Neural cell (in vitro differentiated cells): ENCODE measurements around the gene PCDHGB6. TPM values are rescaled to one million over a fixed set of nuclear protein-coding genes. Genes with fewer than 3 reads are reported as not detected.
A peak's percentile ranks its signal among the peaks of the same experiment; 100 is the strongest.
"Not testable (repeated sequence)": the region's sequence is repeated elsewhere in the genome, so short reads cannot be mapped to it uniquely, and the experiment has no call there.

ENCODE experiments used
- H2AFZ ChIP-seq: fragments of 200-600, 300-800 bp; sonication (generic), shearing (Covaris generic); 2 replicates; pipeline ENCODE4 v1.6.0; 2014; ENCODE audit warnings: low read depth, mild to moderate bottlenecking, antibody characterized with exemption, low read length, moderate library complexity
- H3F3A ChIP-seq: fragments of 200-600 bp; shearing (Covaris generic); 2 replicates; pipeline ENCODE4 v1.6.1; 2016; ENCODE audit warnings: mild to moderate bottlenecking, moderate library complexity, mixed read lengths, antibody characterized with exemption, low read length; ENCODE audit not compliant: insufficient read depth, poor library complexity, severe bottlenecking
- H3K27ac ChIP-seq: fragments of 200-600, 300-800 bp; sonication (generic), shearing (Covaris generic); 2 replicates; pipeline ENCODE4 v1.5.1; 2014; ENCODE audit warnings: mild to moderate bottlenecking, low read length, moderate library complexity
- H3K27me3 ChIP-seq: fragments of 300-800, 200-600 bp; sonication (generic), shearing (Covaris generic); 2 replicates; pipeline ENCODE4 v1.6.0; 2014; ENCODE audit warnings: mild to moderate bottlenecking, low read depth, low read length, moderate library complexity; ENCODE audit not compliant: insufficient read depth
- H3K36me3 ChIP-seq: fragments of 300-800, 200-600 bp; sonication (generic), shearing (Covaris generic); 2 replicates; pipeline ENCODE4 v1.5.1; 2014; ENCODE audit warnings: mild to moderate bottlenecking, antibody characterized with exemption, low read length, moderate library complexity; ENCODE audit not compliant: insufficient read depth
- H3K4me2 ChIP-seq: fragments of 300-800, 200-600 bp; sonication (generic), shearing (Covaris generic); 2 replicates; pipeline ENCODE4 v1.6.0; 2014; ENCODE audit warnings: mild to moderate bottlenecking, low read length
- H3K4me3 ChIP-seq: fragments of 300-800, 200-600 bp; sonication (generic), shearing (Covaris generic); 2 replicates; pipeline ENCODE4 v1.5.1; 2014; ENCODE audit warnings: mild to moderate bottlenecking, low read length, moderate library complexity
- H3K79me2 ChIP-seq: fragments of 200-600 bp; shearing (Covaris generic); replicated peaks from 2 replicates; pipeline ENCODE4 v1.6.0; 2014; ENCODE audit warnings: mild to moderate bottlenecking, low read length, moderate library complexity; ENCODE audit not compliant: insufficient read depth
- H3K9ac ChIP-seq: fragments of 300-800, 200-600 bp; sonication (generic), shearing (Covaris generic); 2 replicates; pipeline ENCODE4 v1.6.1; 2016; ENCODE audit warnings: mild to moderate bottlenecking, low read length, mixed read lengths
- H3K9me2 ChIP-seq: fragments of 200-600 bp; shearing (Covaris generic); 2 replicates; pipeline ENCODE4 v1.6.1; 2016; ENCODE audit warnings: mild to moderate bottlenecking, low read length, mixed read lengths; ENCODE audit not compliant: insufficient read depth
- H3K9me3 ChIP-seq: fragments of 200-600, 300-800 bp; sonication (generic), shearing (Covaris generic); 2 replicates; pipeline ENCODE4 v1.6.1; 2016; ENCODE audit warnings: mild to moderate bottlenecking, mixed run types, low read length, moderate library complexity, mixed read lengths
- H4K20me1 ChIP-seq: fragments of 200-600 bp; shearing (Covaris generic); 2 replicates; pipeline ENCODE4 v1.6.1; 2016; ENCODE audit warnings: mild to moderate bottlenecking, mixed run types; ENCODE audit not compliant: insufficient read depth
- EP300 ChIP-seq: fragments of 450-650 bp; conservative IDR thresholded peaks from 2 replicates; pipeline ENCODE4 v1.6.1; 2014; ENCODE audit warnings: antibody characterized with exemption, mild to moderate bottlenecking, moderate library complexity; ENCODE audit not compliant: poor library complexity, severe bottlenecking
- EZH2 ChIP-seq: fragments of 200-600, 300-800 bp; shearing (Covaris generic), sonication (generic); IDR thresholded peaks from 2 replicates; pipeline ENCODE4 v1.6.1; 2014; ENCODE audit warnings: antibody characterized with exemption, low read length, borderline replicate concordance, mild to moderate bottlenecking; ENCODE audit not compliant: insufficient read depth, poor library complexity, severe bottlenecking
- MXI1 ChIP-seq: fragments of 450-650 bp; conservative IDR thresholded peaks from 2 replicates; pipeline ENCODE4 v1.6.1; 2014; ENCODE audit warnings: antibody characterized with exemption, mild to moderate bottlenecking; ENCODE audit not compliant: poor library complexity, severe bottlenecking
- POLR2AphosphoS5 ChIP-seq: IDR thresholded peaks from 2 replicates; pipeline ENCODE4 v1.6.1; 2012
- RAD21 ChIP-seq: fragments of 450-650 bp; conservative IDR thresholded peaks from 2 replicates; pipeline ENCODE4 v1.6.1; 2014; ENCODE audit warnings: antibody characterized with exemption, mild to moderate bottlenecking, moderate library complexity
- SMC3 ChIP-seq: fragments of 450-650 bp; conservative IDR thresholded peaks from 2 replicates; pipeline ENCODE4 v1.6.1; 2014; ENCODE audit warnings: antibody characterized with exemption, mild to moderate bottlenecking, moderate library complexity; ENCODE audit not compliant: poor library complexity
- TAF1 ChIP-seq: IDR thresholded peaks from 2 replicates; pipeline ENCODE4 v1.6.1; 2012; ENCODE audit warnings: low read depth
- polyA plus RNA-seq: library from polyadenylated mRNA; depleted of rRNA; stranded (reverse); fragments of >200 nt; gene quantifications from 2 replicates; pipeline ENCODE4 v1.2.3, GENCODE V29; 2014
- TF ChIP-seq, protein P1 (sequence below): IDR thresholded peaks from 2 replicates; pipeline ENCODE4 v1.6.1; 2012; ENCODE audit warnings: borderline replicate concordance
- TF ChIP-seq, protein P2 (sequence below): fragments of 450-650 bp; IDR thresholded peaks from 2 replicates; pipeline ENCODE4 v1.5.1; 2014; ENCODE audit warnings: antibody characterized with exemption, mild to moderate bottlenecking, moderate library complexity; ENCODE audit not compliant: poor library complexity, severe bottlenecking

Gene PCDHGB6
- polyA plus RNA-seq, 1 donor from 2014 or later = 29.2 TPM

DNA sequence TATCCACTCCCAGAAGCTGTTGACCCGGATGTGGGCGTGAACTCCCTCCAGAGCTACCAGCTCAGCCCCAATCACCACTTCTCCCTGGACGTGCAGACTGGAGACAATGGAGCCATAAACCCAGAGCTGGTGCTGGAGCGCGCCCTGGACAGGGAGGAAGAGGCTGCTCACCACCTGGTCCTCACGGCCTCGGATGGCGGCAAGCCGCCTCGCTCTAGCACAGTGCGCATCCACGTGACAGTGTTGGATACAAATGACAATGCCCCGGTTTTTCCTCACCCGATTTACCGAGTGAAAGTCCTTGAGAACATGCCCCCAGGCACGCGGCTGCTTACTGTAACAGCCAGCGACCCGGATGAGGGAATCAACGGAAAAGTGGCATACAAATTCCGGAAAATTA lies 14.6 kb upstream of the PCDHGB6 start:
- H3K4me2 ChIP-seq = no peak overlapping the region
- H3K27me3 ChIP-seq = no peaks in the 10 kb centered on the region
- H3K4me3 ChIP-seq = peak overlapping the region; percentile 10
- H3K9me2 ChIP-seq = no peaks in the 10 kb centered on the region
- no peak overlapping the region for H2AFZ ChIP-seq
- no peaks in the 10 kb centered on the region for H3K79me2 ChIP-seq
- H3K36me3 ChIP-seq = no peaks in the 10 kb centered on the region
- no peaks in the 10 kb centered on the region for H4K20me1 ChIP-seq
- H3K9me3 ChIP-seq = peaks cover 49% of the 10 kb centered on the region
- TF ChIP-seq, protein P1, sequence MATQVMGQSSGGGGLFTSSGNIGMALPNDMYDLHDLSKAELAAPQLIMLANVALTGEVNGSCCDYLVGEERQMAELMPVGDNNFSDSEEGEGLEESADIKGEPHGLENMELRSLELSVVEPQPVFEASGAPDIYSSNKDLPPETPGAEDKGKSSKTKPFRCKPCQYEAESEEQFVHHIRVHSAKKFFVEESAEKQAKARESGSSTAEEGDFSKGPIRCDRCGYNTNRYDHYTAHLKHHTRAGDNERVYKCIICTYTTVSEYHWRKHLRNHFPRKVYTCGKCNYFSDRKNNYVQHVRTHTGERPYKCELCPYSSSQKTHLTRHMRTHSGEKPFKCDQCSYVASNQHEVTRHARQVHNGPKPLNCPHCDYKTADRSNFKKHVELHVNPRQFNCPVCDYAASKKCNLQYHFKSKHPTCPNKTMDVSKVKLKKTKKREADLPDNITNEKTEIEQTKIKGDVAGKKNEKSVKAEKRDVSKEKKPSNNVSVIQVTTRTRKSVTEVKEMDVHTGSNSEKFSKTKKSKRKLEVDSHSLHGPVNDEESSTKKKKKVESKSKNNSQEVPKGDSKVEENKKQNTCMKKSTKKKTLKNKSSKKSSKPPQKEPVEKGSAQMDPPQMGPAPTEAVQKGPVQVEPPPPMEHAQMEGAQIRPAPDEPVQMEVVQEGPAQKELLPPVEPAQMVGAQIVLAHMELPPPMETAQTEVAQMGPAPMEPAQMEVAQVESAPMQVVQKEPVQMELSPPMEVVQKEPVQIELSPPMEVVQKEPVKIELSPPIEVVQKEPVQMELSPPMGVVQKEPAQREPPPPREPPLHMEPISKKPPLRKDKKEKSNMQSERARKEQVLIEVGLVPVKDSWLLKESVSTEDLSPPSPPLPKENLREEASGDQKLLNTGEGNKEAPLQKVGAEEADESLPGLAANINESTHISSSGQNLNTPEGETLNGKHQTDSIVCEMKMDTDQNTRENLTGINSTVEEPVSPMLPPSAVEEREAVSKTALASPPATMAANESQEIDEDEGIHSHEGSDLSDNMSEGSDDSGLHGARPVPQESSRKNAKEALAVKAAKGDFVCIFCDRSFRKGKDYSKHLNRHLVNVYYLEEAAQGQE = no peak
- TF ChIP-seq EP300 (no peak), SMC3 (no peak), EZH2 (no peak), POLR2AphosphoS5 (no peak), TAF1 (no peak), MXI1 (no peak), RAD21 (no peak)
- TF ChIP-seq, protein P2, sequence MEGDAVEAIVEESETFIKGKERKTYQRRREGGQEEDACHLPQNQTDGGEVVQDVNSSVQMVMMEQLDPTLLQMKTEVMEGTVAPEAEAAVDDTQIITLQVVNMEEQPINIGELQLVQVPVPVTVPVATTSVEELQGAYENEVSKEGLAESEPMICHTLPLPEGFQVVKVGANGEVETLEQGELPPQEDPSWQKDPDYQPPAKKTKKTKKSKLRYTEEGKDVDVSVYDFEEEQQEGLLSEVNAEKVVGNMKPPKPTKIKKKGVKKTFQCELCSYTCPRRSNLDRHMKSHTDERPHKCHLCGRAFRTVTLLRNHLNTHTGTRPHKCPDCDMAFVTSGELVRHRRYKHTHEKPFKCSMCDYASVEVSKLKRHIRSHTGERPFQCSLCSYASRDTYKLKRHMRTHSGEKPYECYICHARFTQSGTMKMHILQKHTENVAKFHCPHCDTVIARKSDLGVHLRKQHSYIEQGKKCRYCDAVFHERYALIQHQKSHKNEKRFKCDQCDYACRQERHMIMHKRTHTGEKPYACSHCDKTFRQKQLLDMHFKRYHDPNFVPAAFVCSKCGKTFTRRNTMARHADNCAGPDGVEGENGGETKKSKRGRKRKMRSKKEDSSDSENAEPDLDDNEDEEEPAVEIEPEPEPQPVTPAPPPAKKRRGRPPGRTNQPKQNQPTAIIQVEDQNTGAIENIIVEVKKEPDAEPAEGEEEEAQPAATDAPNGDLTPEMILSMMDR = no peak
- no peaks in the 10 kb centered on the region for H3F3A ChIP-seq
- H3K27ac ChIP-seq = no peak overlapping the region
- H3K9ac ChIP-seq = no peak overlapping the region

DNA sequence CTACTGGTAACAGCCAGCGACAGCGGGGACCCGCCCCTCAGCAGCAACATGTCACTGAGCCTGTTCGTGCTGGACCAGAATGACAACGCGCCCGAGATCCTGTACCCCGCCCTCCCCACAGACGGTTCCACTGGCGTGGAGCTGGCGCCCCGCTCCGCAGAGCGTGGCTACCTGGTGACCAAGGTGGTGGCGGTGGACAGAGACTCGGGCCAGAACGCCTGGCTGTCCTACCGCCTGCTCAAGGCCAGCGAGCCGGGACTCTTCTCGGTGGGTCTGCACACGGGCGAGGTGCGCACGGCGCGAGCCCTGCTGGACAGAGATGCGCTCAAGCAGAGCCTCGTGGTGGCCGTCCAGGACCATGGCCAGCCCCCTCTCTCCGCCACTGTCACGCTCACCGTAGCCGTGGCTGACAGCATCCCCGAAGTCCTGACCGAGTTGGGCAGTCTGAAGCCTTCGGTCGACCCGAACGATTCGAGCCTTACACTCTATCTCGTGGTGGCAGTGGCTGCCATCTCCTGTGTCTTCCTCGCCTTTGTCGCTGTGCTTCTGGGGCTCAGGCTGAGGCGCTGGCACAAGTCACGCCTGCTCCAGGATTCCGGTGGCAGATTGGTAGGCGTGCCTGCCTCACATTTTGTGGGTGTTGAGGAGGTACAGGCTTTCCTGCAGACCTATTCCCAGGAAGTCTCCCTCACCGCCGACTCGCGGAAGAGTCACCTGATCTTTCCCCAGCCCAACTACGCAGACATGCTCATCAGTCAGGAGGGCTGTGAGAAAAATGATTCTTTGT lies 13.2 kb upstream of the PCDHGB6 start:
- H3F3A ChIP-seq, H3K27me3 ChIP-seq: not testable (repeated sequence)

DNA sequence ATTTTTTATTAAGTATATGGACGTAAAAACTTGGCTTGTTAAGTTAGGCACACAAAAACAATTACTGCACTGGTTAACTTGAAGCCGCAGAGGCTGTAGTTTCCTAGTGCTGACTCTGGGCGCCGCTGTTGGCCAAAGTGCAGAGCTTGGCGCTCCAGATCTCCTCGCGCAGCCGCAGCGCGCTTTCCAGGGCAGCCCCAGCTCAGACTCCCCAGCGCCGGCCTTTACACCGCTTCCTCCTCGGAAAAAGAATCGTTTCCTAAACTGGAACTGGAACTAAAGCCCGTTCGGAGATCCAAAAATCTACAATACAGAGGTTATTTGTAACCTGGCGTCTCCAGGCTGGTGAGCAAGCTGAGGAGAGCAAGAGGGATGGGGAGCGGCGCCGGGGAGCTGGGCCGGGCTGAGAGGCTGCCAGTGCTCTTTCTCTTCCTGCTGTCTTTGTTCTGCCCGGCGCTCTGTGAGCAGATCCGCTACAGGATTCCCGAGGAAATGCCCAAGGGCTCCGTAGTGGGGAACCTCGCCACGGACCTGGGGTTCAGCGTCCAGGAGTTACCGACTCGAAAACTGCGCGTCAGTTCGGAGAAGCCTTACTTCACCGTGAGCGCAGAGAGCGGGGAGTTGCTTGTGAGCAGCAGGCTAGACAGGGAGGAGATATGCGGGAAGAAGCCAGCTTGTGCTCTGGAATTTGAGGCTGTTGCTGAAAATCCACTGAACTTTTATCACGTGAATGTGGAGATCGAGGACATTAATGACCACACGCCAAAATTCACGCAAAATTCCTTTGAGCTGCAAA lies 9.9 kb upstream of the PCDHGB6 start, which contains the start of gene PCDHGB5:
PCDHGB5 (plus strand) TSS at position 192 of the 796 bp plus-strand sequence; CDS start at position 373, 181 bp downstream.
- H3K4me3 ChIP-seq, H3K27me3 ChIP-seq, H3F3A ChIP-seq, H3K36me3 ChIP-seq, H3K9ac ChIP-seq, H3K27ac ChIP-seq, H3K4me2 ChIP-seq, H2AFZ ChIP-seq, H3K79me2 ChIP-seq, H3K9me2 ChIP-seq, H4K20me1 ChIP-seq: not testable (repeated sequence)
- peaks cover 55% of the 10 kb centered on the region for H3K9me3 ChIP-seq

More for the DNA sequence above, 13.2 kb upstream of the PCDHGB6 start:
- H3K9me2 ChIP-seq, H3K4me2 ChIP-seq, H3K36me3 ChIP-seq, H2AFZ ChIP-seq, H3K4me3 ChIP-seq, H3K27ac ChIP-seq, H3K79me2 ChIP-seq, H3K9ac ChIP-seq, H4K20me1 ChIP-seq: not testable (repeated sequence)
- H3K9me3 ChIP-seq = peaks cover 53% of the 10 kb centered on the region
